ENCODE results near the gene KHK. TPM values are rescaled to one million over a fixed set of nuclear protein-coding genes. Genes with fewer than 3 reads are reported as not detected.

Gene KHK
- total RNA-seq, 1 donor from 2014 or later = 5.3 TPM

GRCh38 chr2:27095745-27096651 lies 9.4 kb downstream of the KHK start:
- H3K4me1 Mint-ChIP-seq (ENCODE audit: low read depth, unreplicated experiment) = peaks cover 7% of the 10 kb centered on the region
- TF ChIP-seq CTCF (IDR thresholded peaks at IDR 0.05; ENCODE audit: partially characterized antibody, unreplicated experiment) = no peak
- H3K27ac Mint-ChIP-seq (ENCODE audit: unreplicated experiment) = peak overlapping the region; percentile 6
- H3K9me3 Mint-ChIP-seq (ENCODE audit: unreplicated experiment) = peaks cover 7% of the 10 kb centered on the region
- peak; percentile 66 for DNase-seq
- peaks cover 6% of the 10 kb centered on the region for H3K27me3 Mint-ChIP-seq (ENCODE audit: unreplicated experiment)
- H3K4me3 Mint-ChIP-seq (ENCODE audit: unreplicated experiment) = peak overlapping the region; percentile 75
- H3K36me3 Mint-ChIP-seq (ENCODE audit: unreplicated experiment) = no peaks in the 10 kb centered on the region

- Mint-ChIP-seq H3K9me3 (ENCODE audit: unreplicated experiment) (peaks cover 5% of the 10 kb centered on the region), H3K4me3 (ENCODE audit: unreplicated experiment) (peak overlapping the region; percentile 75)
Observed at GRCh38 chr2:27096748-27097297, 10.3 kb downstream of the KHK start.

GRCh38 chr2:27097341-27097740 lies 10.8 kb downstream of the KHK start:
- Mint-ChIP-seq H3K4me3 (ENCODE audit: unreplicated experiment) (no peak overlapping the region), H3K4me1 (ENCODE audit: low read depth, unreplicated experiment) (peaks cover 3% of the 10 kb centered on the region), H3K27ac (ENCODE audit: unreplicated experiment) (peak overlapping the region; percentile 43), H3K27me3 (ENCODE audit: unreplicated experiment) (peaks cover 6% of the 10 kb centered on the region), H3K9me3 (ENCODE audit: unreplicated experiment) (peaks cover 5% of the 10 kb centered on the region), H3K36me3 (ENCODE audit: unreplicated experiment) (no peaks in the 10 kb centered on the region)
- no peak for TF ChIP-seq CTCF (IDR thresholded peaks at IDR 0.05; ENCODE audit: partially characterized antibody, unreplicated experiment)
- no peak for DNase-seq

More at GRCh38 chr2:27096748-27097297, 10.3 kb downstream of the KHK start:
- H3K27me3 Mint-ChIP-seq (ENCODE audit: unreplicated experiment) = peaks cover 6% of the 10 kb centered on the region
- TF ChIP-seq CTCF (IDR thresholded peaks at IDR 0.05; ENCODE audit: partially characterized antibody, unreplicated experiment) = no peak
- DNase-seq = no peak
- no peaks in the 10 kb centered on the region for H3K36me3 Mint-ChIP-seq (ENCODE audit: unreplicated experiment)
- no peak overlapping the region for H3K27ac Mint-ChIP-seq (ENCODE audit: unreplicated experiment)
- H3K4me1 Mint-ChIP-seq (ENCODE audit: low read depth, unreplicated experiment) = peaks cover 6% of the 10 kb centered on the region

GRCh38 chr2:27099334-27099955 lies 12.9 kb downstream of the KHK start:
- Mint-ChIP-seq H3K9me3 (ENCODE audit: unreplicated experiment) (peaks cover 5% of the 10 kb centered on the region), H3K4me3 (ENCODE audit: unreplicated experiment) (no peak overlapping the region), H3K27ac (ENCODE audit: unreplicated experiment) (no peak overlapping the region), H3K4me1 (ENCODE audit: low read depth, unreplicated experiment) (peaks cover 3% of the 10 kb centered on the region), H3K36me3 (ENCODE audit: unreplicated experiment) (no peaks in the 10 kb centered on the region), H3K27me3 (ENCODE audit: unreplicated experiment) (peaks cover 6% of the 10 kb centered on the region)
- TF ChIP-seq CTCF (IDR thresholded peaks at IDR 0.05; ENCODE audit: partially characterized antibody, unreplicated experiment) = no peak
- no peak for DNase-seq
